GM12878 (cell line): ENCODE measurements around the gene SDCCAG8. TPM values are rescaled to one million over a fixed set of nuclear protein-coding genes. Genes with fewer than 3 reads are reported as not detected.

ENCODE experiments used
- BHLHE40 ChIP-seq, 2 experiments: fragments of 450-650 bp in 1 of 2; IDR thresholded peaks; 2 replicates each; pipeline ENCODE4 v1.6.1; 2011 to 2017; ENCODE audit warnings: low read depth in 2 of 2, borderline replicate concordance in 1 of 2, improper control_type of control experiment in 1 of 2, low read length in 1 of 2, mild to moderate bottlenecking in 1 of 2
- BMI1 ChIP-seq: fragments of 450-650 bp; IDR thresholded peaks from 2 replicates; pipeline ENCODE4 v1.6.1; 2016; ENCODE audit warnings: mild to moderate bottlenecking, moderate library complexity, borderline replicate concordance
- CBX3 ChIP-seq: fragments of 200-600 bp; sonication (generic); IDR thresholded peaks from 2 replicates; pipeline ENCODE4 v1.6.1; 2016; ENCODE audit warnings: low read depth, borderline replicate concordance
- CHD4 ChIP-seq: fragments of 200-600 bp; sonication (generic); IDR thresholded peaks from 2 replicates; pipeline ENCODE4 v1.6.1; 2016; ENCODE audit warnings: mild to moderate bottlenecking
- E2F8 ChIP-seq: fragments of 450-650 bp; IDR thresholded peaks from 2 replicates; pipeline ENCODE4 v1.6.1; 2018; ENCODE audit warnings: mild to moderate bottlenecking, low read depth, moderate library complexity; ENCODE audit not compliant: partially characterized antibody
- IRF4 ChIP-seq: IDR thresholded peaks from 2 replicates; pipeline ENCODE4 v1.6.1; 2011; ENCODE audit warnings: low read depth, low read length
- NFIC ChIP-seq: IDR thresholded peaks from 2 replicates; pipeline ENCODE4 v1.6.1; 2012; ENCODE audit warnings: low read depth, mild to moderate bottlenecking, inconsistent platforms, low read length, moderate library complexity
- NKRF ChIP-seq: fragments of 450-650 bp; conservative IDR thresholded peaks from 2 replicates; pipeline ENCODE4 v1.6.1; 2017; ENCODE audit warnings: mild to moderate bottlenecking, moderate library complexity
- SUZ12 ChIP-seq: fragments of 200-600 bp; sonication (generic); IDR thresholded peaks from one replicate; pipeline ENCODE4 v1.6.1; 2018; ENCODE audit warnings: antibody characterized with exemption, mild to moderate bottlenecking; ENCODE audit not compliant: unreplicated experiment
- TARDBP ChIP-seq: IDR thresholded peaks from 2 replicates; pipeline ENCODE4 v1.6.1; 2016; ENCODE audit warnings: borderline replicate concordance
- TCF3 ChIP-seq: IDR thresholded peaks from 2 replicates; pipeline ENCODE4 v1.6.1; 2012; ENCODE audit warnings: low read depth, mild to moderate bottlenecking, low read length, borderline replicate concordance; ENCODE audit not compliant: insufficient read depth
- polyA plus RNA-seq, 11 experiments: library from polyadenylated mRNA; depleted of rRNA in 4 of 11; unstranded in 6 of 11; stranded (reverse) in 5 of 11; fragments of >200 nt; fragmentation: Nextera tagmentation in 4 of 11; fragmentation: Illumina TruSeq in 1 of 11; extraction: Ambion mirVana in 4 of 11; extraction: Trizol in 1 of 11; gene quantifications; 1 replicate in 1 of 11; 2 replicates in 10 of 11; pipeline versions ENCODE4 v1.2.1 to v1.2.3, GENCODE V29; 2011 to 2016; ENCODE audit warnings: inconsistent platforms in 2 of 11, missing spikeins in 2 of 11, low read depth in 1 of 11
- total RNA-seq, 4 experiments: library from RNA; depleted of rRNA in 3 of 4; stranded (reverse); fragments of >200 nt in 3 of 4; fragmentation: Illumina TruSeq in 1 of 4; extraction: Trizol in 1 of 4; gene quantifications; 2 replicates each; pipeline versions ENCODE4 v1.2.1 to v1.2.3, GENCODE V29; 2013 to 2021
- TF ChIP-seq, protein P1 (sequence below): fragments of 450-650 bp; IDR thresholded peaks from 2 replicates; pipeline ENCODE4 v1.6.1; 2017; ENCODE audit warnings: mild to moderate bottlenecking, low read depth, inconsistent platforms; ENCODE audit not compliant: poor library complexity, severe bottlenecking

Gene SDCCAG8
- total and polyA plus RNA-seq, 10 of the 15 experiments (the other 5 are each of a cell fraction or from before 2014, with no cell fraction given): 15.0 to 25.6 (median 20.6) TPM

GRCh38 chr1:243507672-243508302 is 251.9 kb downstream of the SDCCAG8 start (continued):
- TF ChIP-seq, protein P1, sequence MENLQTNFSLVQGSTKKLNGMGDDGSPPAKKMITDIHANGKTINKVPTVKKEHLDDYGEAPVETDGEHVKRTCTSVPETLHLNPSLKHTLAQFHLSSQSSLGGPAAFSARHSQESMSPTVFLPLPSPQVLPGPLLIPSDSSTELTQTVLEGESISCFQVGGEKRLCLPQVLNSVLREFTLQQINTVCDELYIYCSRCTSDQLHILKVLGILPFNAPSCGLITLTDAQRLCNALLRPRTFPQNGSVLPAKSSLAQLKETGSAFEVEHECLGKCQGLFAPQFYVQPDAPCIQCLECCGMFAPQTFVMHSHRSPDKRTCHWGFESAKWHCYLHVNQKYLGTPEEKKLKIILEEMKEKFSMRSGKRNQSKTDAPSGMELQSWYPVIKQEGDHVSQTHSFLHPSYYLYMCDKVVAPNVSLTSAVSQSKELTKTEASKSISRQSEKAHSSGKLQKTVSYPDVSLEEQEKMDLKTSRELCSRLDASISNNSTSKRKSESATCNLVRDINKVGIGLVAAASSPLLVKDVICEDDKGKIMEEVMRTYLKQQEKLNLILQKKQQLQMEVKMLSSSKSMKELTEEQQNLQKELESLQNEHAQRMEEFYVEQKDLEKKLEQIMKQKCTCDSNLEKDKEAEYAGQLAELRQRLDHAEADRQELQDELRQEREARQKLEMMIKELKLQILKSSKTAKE: no peak
- TF ChIP-seq TARDBP (no peak), CHD4 (no peak), NKRF (no peak), TCF3 (no peak), NFIC (no peak), E2F8 (no peak), BMI1 (no peak), CBX3 (no peak), IRF4 (no peak), BHLHE40 (IDR thresholded peaks at IDR 0.05; ENCODE audit: borderline replicate concordance in 1 of 2, low read depth in 2 of 2, low read length in 1 of 2) (no peak), SUZ12 (no peak)
